Calu3 (cell line): ENCODE measurements around the gene ABL1. TPM values are rescaled to one million over a fixed set of nuclear protein-coding genes. Genes with fewer than 3 reads are reported as not detected.

Experiments
- BruUV-seq: library from RNA; stranded (reverse); fragments of 400-500 nt; replicated peaks from 2 replicates; lab custom pipeline; 2021; lab: Mats Ljungman, UMichigan
- CTCF ChIA-PET: fragments of 300-600 bp; sonication (Branson Sonifier 250); formaldehyde crosslinking; loops from one replicate; lab custom pipeline; 2022; ENCODE audit warnings: antibody characterized with exemption; lab: Charles Lee
- DNase-seq: peaks from one replicate; pipeline ENCODE4 v3.0.0; 2022
- H3K27ac Mint-ChIP-seq: one replicate; pipeline ENCODE4 v1.8.0; 2022; ENCODE audit warnings: mixed read lengths; ENCODE audit not compliant: unreplicated experiment
- H3K27me3 Mint-ChIP-seq: one replicate; pipeline ENCODE4 v1.8.0; 2022; ENCODE audit warnings: mixed read lengths; ENCODE audit not compliant: unreplicated experiment
- H3K36me3 Mint-ChIP-seq: one replicate; pipeline ENCODE4 v1.8.0; 2022; ENCODE audit warnings: mild to moderate bottlenecking, moderate library complexity, mixed read lengths; ENCODE audit not compliant: insufficient read depth, unreplicated experiment
- H3K4me1 Mint-ChIP-seq: one replicate; pipeline ENCODE4 v1.8.0; 2022; ENCODE audit warnings: mild to moderate bottlenecking, low read depth, mixed read lengths; ENCODE audit not compliant: unreplicated experiment
- H3K4me3 Mint-ChIP-seq: one replicate; pipeline ENCODE4 v1.8.0; 2022; ENCODE audit warnings: mild to moderate bottlenecking, low read depth, moderate library complexity, mixed read lengths; ENCODE audit not compliant: unreplicated experiment
- H3K9me3 Mint-ChIP-seq: one replicate; pipeline ENCODE4 v1.8.0; 2022; ENCODE audit warnings: low read depth, mixed read lengths; ENCODE audit not compliant: unreplicated experiment
- intact Hi-C: fragments of 100-400 bp; cut with micrococcal nuclease; formaldehyde crosslinking; loops from one replicate; pipeline ENCODE4 v1.10.0; 2022; ENCODE audit not compliant: unreplicated experiment
- total RNA-seq: library from RNA; stranded (reverse); gene quantifications from 2 replicates; pipeline ENCODE4 v1.2.3, GENCODE V29; 2022
- TF ChIP-seq, protein P1 (sequence below): fragments of 200-600 bp; IDR thresholded peaks from one replicate; pipeline ENCODE4 v1.8.0; 2022; ENCODE audit warnings: antibody characterized with exemption; ENCODE audit not compliant: unreplicated experiment

The ABL1 gene
- total RNA-seq, 1 experiment from 2014 or later: 30.0 TPM

GRCh38 chr9:130904070-130905044 lies 69.3 kb downstream of the ABL1 start:
- Mint-ChIP-seq H3K9me3 (no peaks in the 10 kb centered on the region), H3K4me1 (no peaks in the 10 kb centered on the region), H3K4me3 (no peak overlapping the region), H3K27me3 (peaks cover 73% of the 10 kb centered on the region), H3K27ac (no peak overlapping the region), H3K36me3 (no peaks in the 10 kb centered on the region)
- intact Hi-C loops: no loop called here
- DNase-seq: no peak
- TF ChIP-seq, protein P1, sequence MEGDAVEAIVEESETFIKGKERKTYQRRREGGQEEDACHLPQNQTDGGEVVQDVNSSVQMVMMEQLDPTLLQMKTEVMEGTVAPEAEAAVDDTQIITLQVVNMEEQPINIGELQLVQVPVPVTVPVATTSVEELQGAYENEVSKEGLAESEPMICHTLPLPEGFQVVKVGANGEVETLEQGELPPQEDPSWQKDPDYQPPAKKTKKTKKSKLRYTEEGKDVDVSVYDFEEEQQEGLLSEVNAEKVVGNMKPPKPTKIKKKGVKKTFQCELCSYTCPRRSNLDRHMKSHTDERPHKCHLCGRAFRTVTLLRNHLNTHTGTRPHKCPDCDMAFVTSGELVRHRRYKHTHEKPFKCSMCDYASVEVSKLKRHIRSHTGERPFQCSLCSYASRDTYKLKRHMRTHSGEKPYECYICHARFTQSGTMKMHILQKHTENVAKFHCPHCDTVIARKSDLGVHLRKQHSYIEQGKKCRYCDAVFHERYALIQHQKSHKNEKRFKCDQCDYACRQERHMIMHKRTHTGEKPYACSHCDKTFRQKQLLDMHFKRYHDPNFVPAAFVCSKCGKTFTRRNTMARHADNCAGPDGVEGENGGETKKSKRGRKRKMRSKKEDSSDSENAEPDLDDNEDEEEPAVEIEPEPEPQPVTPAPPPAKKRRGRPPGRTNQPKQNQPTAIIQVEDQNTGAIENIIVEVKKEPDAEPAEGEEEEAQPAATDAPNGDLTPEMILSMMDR: no peak
- CTCF ChIA-PET: interaction anchor here (0.6 kb wide), 2 partner anchors 29 to 407 kb away, joined by 3 read pairs; no protein-coding TSS in a partner anchor
- BruUV-seq: no TSS peak

DNA sequence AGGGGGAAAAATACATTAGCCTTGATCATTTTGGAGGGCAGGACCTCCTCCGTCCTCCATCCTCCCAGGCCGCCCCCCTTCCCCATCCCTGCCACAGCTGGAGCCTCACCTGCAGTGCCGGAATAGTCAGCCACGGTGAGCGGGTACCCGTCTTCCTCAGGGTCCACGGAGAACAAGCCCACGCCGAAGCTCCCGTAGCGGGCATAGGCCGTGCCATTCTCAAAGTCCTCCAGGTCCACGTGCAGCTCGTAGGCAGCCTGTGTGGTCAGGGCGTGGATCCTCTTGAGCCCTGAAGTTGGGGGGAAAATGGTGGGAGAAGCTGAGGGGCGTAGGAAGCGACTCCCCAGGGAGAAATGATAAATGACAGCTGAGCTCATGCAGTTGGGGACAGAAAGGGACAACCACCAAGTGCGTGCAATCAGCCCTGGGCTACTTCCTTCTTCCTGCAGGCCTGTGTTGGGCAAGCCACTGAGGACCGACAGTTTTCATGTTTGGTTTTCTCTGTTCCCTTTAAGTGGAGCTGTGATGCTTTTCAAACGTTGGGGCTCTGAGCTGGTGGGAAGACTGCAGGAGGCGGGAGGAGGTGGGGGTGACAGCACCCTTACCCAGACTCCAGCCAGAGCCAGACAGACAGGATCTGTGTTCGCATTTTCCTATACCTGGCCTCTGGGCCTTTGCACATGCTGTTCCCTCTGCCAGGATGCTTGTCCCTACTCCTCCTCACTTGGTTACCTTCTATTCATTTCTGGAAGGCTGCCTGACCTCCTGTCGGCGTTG lies 70.3 kb downstream of the ABL1 start:
- intact Hi-C loops: no loop called here
- TF ChIP-seq, protein P1: no peak
- H3K27me3 Mint-ChIP-seq: peaks cover 64% of the 10 kb centered on the region
- CTCF ChIA-PET: interaction anchor here (0.6 kb wide), 1 partner anchor 28 kb away, joined by 3 read pairs; no protein-coding TSS in a partner anchor
- BruUV-seq: no TSS peak
- no peaks in the 10 kb centered on the region for H3K36me3 Mint-ChIP-seq
- H3K4me1 Mint-ChIP-seq: no peaks in the 10 kb centered on the region
- DNase-seq: no peak
- H3K9me3 Mint-ChIP-seq: no peaks in the 10 kb centered on the region
- no peak overlapping the region for H3K4me3 Mint-ChIP-seq
- H3K27ac Mint-ChIP-seq: no peak overlapping the region

DNA sequence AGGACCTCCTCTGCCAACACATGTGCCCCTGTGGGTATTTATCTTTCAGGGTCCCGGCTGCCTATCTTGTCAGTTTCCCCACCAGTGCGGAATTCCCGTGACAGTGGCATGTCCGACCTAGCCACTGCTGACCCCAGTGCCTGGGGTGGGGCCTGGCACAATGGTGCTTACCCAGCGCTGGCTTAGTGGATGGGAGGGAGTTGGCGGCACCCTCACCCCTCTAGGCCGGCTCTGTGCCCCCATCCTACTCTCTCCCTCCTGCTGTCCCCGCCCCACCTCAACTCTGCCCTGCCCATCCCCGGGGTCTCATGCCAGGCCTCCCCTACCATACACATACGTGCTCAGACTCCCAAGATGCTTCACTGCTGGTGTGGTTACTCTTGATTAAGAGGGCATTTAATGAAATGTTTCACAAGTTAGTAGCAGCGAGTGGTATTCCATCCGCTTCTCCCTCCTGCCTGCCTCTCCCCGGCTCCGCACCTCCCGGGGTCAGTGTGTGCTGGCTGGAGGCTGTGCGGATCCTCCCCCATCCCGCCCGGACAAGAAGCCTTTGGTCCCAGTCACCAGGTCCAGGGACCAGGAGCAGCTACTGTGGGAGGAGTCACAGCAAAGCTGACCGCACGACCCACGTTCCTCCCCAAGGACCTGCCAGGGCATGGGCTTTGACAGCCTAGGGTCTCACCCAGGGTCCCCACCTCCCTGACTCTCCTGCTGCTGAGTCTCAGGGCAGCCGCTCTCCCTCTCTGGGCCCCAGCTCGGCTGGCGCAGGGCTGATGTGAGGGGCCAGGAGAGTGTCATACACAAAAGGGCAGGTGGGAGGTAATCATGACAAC lies 71.1 kb downstream of the ABL1 start:
- H3K27me3 Mint-ChIP-seq: peaks cover 56% of the 10 kb centered on the region
- TF ChIP-seq, protein P1: no peak
- BruUV-seq: no TSS peak
- no peaks in the 10 kb centered on the region for H3K36me3 Mint-ChIP-seq
- H3K4me3 Mint-ChIP-seq: no peak overlapping the region
- H3K4me1 Mint-ChIP-seq: no peaks in the 10 kb centered on the region
- no peaks in the 10 kb centered on the region for H3K9me3 Mint-ChIP-seq
- CTCF ChIA-PET: no interaction called here
- DNase-seq: no peak
- H3K27ac Mint-ChIP-seq: no peak overlapping the region
- intact Hi-C loops: no loop called here
